Left lung (tissue), 10 donors: ENCODE measurements around the gene MYO15B. TPM values are rescaled to one million over a fixed set of nuclear protein-coding genes. Genes with fewer than 3 reads are reported as not detected.

ENCODE experiments used
- ATAC-seq: fragments of 200-7000 bp; cut with Tn5 transposase; one replicate; pipeline ENCODE4 v1.9.1; 2020; ENCODE audit warnings: moderate library complexity
- DNase-seq, 4 donors: peaks; one replicate each; pipeline ENCODE4 v3.0.0-alpha.2; 2013 to 2020
- H3K27ac ChIP-seq, 2 donors: fragments of 200-600 bp; sonication (generic) in 1 of 2; one replicate each; pipeline versions ENCODE4 v1.5.0 to v1.8.0; 2020 to 2021
- H3K27me3 ChIP-seq, 2 donors: fragments of 200-600 bp; sonication (generic) in 1 of 2; one replicate each; pipeline versions ENCODE4 v1.5.0 to v1.8.0; 2020 to 2021
- H3K36me3 ChIP-seq, 2 donors: fragments of 200-600 bp; sonication (generic) in 1 of 2; one replicate each; pipeline versions ENCODE4 v1.5.0 to v1.8.0; 2020 to 2021
- H3K4me1 ChIP-seq, 2 donors: fragments of 200-600 bp; one replicate each; pipeline ENCODE4 v1.8.0; 2021
- H3K4me3 ChIP-seq, 2 donors: fragments of 200-600 bp; sonication (generic) in 1 of 2; one replicate each; pipeline versions ENCODE4 v1.5.0 to v1.8.0; 2020 to 2021; ENCODE audit warnings: mild to moderate bottlenecking in 1 of 2
- H3K9me3 ChIP-seq, 2 donors: fragments of 200-600 bp; sonication (generic) in 1 of 2; one replicate each; pipeline versions ENCODE4 v1.5.0 to v1.8.0; 2020 to 2021
- CTCF ChIP-seq, 2 donors: fragments of 200-600 bp; sonication (generic) in 1 of 2; IDR thresholded peaks; one replicate each; pipeline versions ENCODE4 v1.5.0 to v1.8.0; 2021; ENCODE audit warnings: antibody characterized with exemption in 2 of 2
- intact Hi-C, 2 donors: fragments of 100-400 bp; cut with DNase I; formaldehyde crosslinking; loops; one replicate each; pipeline versions ENCODE4 v1.11.2 to v1.14.2; 2022
- polyA plus RNA-seq, 6 donors: library from polyadenylated mRNA; unstranded; fragments of 120-200 nt; gene quantifications; one replicate each; pipeline ENCODE4 v1.2.1, GENCODE V29; 2013; ENCODE audit not compliant: insufficient read length in 6 of 6
- total RNA-seq, 2 donors: library from RNA; stranded (reverse); fragmentation: NEBNext Ultra II Directional; extraction: Animal tissue kit (Norgen Biotek cat#: 25700); gene quantifications; one replicate each; pipeline ENCODE4 v1.2.1, GENCODE V29; 2021
- donor health status: DM: no; HTN: yes; CAD: no.
- donor health status: DM: no; HTN: no; CAD: no.

The MYO15B gene
- total and polyA plus RNA-seq, 8 donors, result 125 to 350 (median 227) TPM

- intact Hi-C loops, result no loop called here
- no peak for TF ChIP-seq CTCF (IDR thresholded peaks at IDR 0.05)
- Histone ChIP-seq H3K4me1 (no peaks in the 10 kb centered on the region), H3K27me3 (no peaks in the 10 kb centered on the region), H3K4me3 (no peak overlapping the region), H3K36me3 (peaks cover 0 to 98% of the 10 kb centered on the region in 2 donors), H3K27ac (no peak overlapping the region), H3K9me3 (no peaks in the 10 kb centered on the region)
- ATAC-seq (no peak), DNase-seq (no peak)
These were observed 27.1 kb downstream of the MYO15B start for GRCh38 chr17:75614556-75615270.

- no peak for DNase-seq
- Histone ChIP-seq H3K4me3 (no peak overlapping the region), H3K9me3 (no peaks in the 10 kb centered on the region), H3K36me3 (peaks cover 0 to 100% of the 10 kb centered on the region in 2 donors), H3K27ac (no peak overlapping the region), H3K4me1 (no peaks in the 10 kb centered on the region), H3K27me3 (no peaks in the 10 kb centered on the region)
- no peak for ATAC-seq
- no peak for TF ChIP-seq CTCF (IDR thresholded peaks at IDR 0.05)
- intact Hi-C loops, result no loop called here
These were observed 27.7 kb downstream of the MYO15B start for GRCh38 chr17:75615301-75615700.

GRCh38 chr17:75616521-75617122, 29.0 kb downstream of the MYO15B start:
- Histone ChIP-seq H3K27me3 (no peaks in the 10 kb centered on the region), H3K27ac (no peak overlapping the region), H3K4me1 (no peaks in the 10 kb centered on the region), H3K36me3 (peaks cover 0 to 100% of the 10 kb centered on the region in 2 donors), H3K9me3 (no peaks in the 10 kb centered on the region), H3K4me3 (no peak overlapping the region)
- DNase-seq (no peak), ATAC-seq (no peak)
- no peak for TF ChIP-seq CTCF (IDR thresholded peaks at IDR 0.05)
- intact Hi-C loops, result no loop called here

- no peak overlapping the region for H3K27ac ChIP-seq
- H3K27me3 ChIP-seq, result no peaks in the 10 kb centered on the region
- no peak for TF ChIP-seq CTCF (IDR thresholded peaks at IDR 0.05)
- H3K9me3 ChIP-seq, result no peaks in the 10 kb centered on the region
- no peak overlapping the region for H3K4me3 ChIP-seq
- H3K36me3 ChIP-seq, result peaks cover 0 to 100% of the 10 kb centered on the region in 2 donors
- no peak for ATAC-seq
- intact Hi-C loops, result no loop called here
- no peaks in the 10 kb centered on the region for H3K4me1 ChIP-seq
- DNase-seq, result no peak
These were observed 29.6 kb downstream of the MYO15B start for GRCh38 chr17:75617218-75617617.

- H3K36me3 ChIP-seq, result peaks cover 0 to 100% of the 10 kb centered on the region in 2 donors
- no peak overlapping the region for H3K4me3 ChIP-seq
- H3K27me3 ChIP-seq, result no peaks in the 10 kb centered on the region
- no peak overlapping the region for H3K27ac ChIP-seq
- no peaks in the 10 kb centered on the region for H3K9me3 ChIP-seq
- intact Hi-C loops, result no loop called here
- no peaks in the 10 kb centered on the region for H3K4me1 ChIP-seq
- no peak for TF ChIP-seq CTCF (IDR thresholded peaks at IDR 0.05)
- no peak for DNase-seq
- ATAC-seq, result no peak
These were observed 30.1 kb downstream of the MYO15B start for GRCh38 chr17:75617675-75618074.
